H9 (cell line): Measurements from ENCODE around the gene ZNF10. TPM values are rescaled to one million over a fixed set of nuclear protein-coding genes. Genes with fewer than 3 reads are reported as not detected.
A peak's percentile ranks its signal among the peaks of the same experiment; 100 is the strongest.

Source experiments
- DNase-seq: peaks from one replicate; pipeline ENCODE4 v3.0.0-alpha.2; 2017
- H2AFZ ChIP-seq: one replicate; pipeline ENCODE4 v1.6.1; 2013; ENCODE audit warnings: mild to moderate bottlenecking, low read length, control low read depth, moderate library complexity
- H2AK5ac ChIP-seq: 2 replicates; pipeline ENCODE4 v1.6.1; 2013; ENCODE audit warnings: low read length, control low read depth, mixed read lengths; ENCODE audit not compliant: insufficient read length
- H2BK120ac ChIP-seq: one replicate; pipeline ENCODE4 v1.6.1; 2013; ENCODE audit warnings: low read depth, mild to moderate bottlenecking, low read length, control low read depth, inconsistent platforms; ENCODE audit not compliant: poor library complexity, severe bottlenecking
- H2BK12ac ChIP-seq: 2 replicates; pipeline ENCODE4 v1.6.1; 2013; ENCODE audit warnings: low read length, control low read depth, mixed read lengths, low read depth; ENCODE audit not compliant: insufficient read length
- H2BK15ac ChIP-seq: 2 replicates; pipeline ENCODE4 v1.6.1; 2013; ENCODE audit warnings: low read depth, low read length, control low read depth
- H2BK20ac ChIP-seq: one replicate; pipeline ENCODE4 v1.6.1; 2013; ENCODE audit warnings: low read depth, mild to moderate bottlenecking, low read length, control low read depth, inconsistent platforms; ENCODE audit not compliant: poor library complexity, severe bottlenecking
- H2BK5ac ChIP-seq: 2 replicates; pipeline ENCODE4 v1.6.1; 2013; ENCODE audit warnings: low read length, control low read depth, mixed read lengths; ENCODE audit not compliant: insufficient read length
- H3K14ac ChIP-seq: 2 replicates; pipeline ENCODE4 v1.6.1; 2013; ENCODE audit warnings: low read length, control low read depth; ENCODE audit not compliant: insufficient read depth
- H3K18ac ChIP-seq: 2 replicates; pipeline ENCODE4 v1.6.1; 2013; ENCODE audit warnings: low read depth, mild to moderate bottlenecking, mixed read lengths, low read length, control low read depth; ENCODE audit not compliant: insufficient read length
- H3K23ac ChIP-seq: 2 replicates; pipeline ENCODE4 v1.6.1; 2013; ENCODE audit warnings: low read length, control low read depth, mixed read lengths, low read depth; ENCODE audit not compliant: insufficient read length
- H3K23me2 ChIP-seq: 2 replicates; pipeline ENCODE4 v1.6.1; 2013; ENCODE audit warnings: low read depth, mild to moderate bottlenecking, mixed read lengths, low read length, control low read depth; ENCODE audit not compliant: insufficient read length, poor library complexity, severe bottlenecking
- H3K27ac ChIP-seq: 2 replicates; pipeline ENCODE4 v1.5.1; 2013; ENCODE audit warnings: low read length, control low read depth, mixed read lengths, low read depth; ENCODE audit not compliant: insufficient read length
- H3K27me3 ChIP-seq: 2 replicates; pipeline ENCODE4 v1.6.1; 2013; ENCODE audit warnings: low read length, control low read depth, inconsistent platforms; ENCODE audit not compliant: insufficient read depth
- H3K4ac ChIP-seq: 2 replicates; pipeline ENCODE4 v1.6.1; 2013; ENCODE audit warnings: low read depth, mild to moderate bottlenecking, control low read depth, inconsistent platforms, low read length, moderate library complexity
- H3K4me1 ChIP-seq: 2 replicates; pipeline ENCODE4 v1.6.1; 2013; ENCODE audit warnings: low read length, control low read depth, inconsistent platforms; ENCODE audit not compliant: insufficient read depth
- H3K4me2 ChIP-seq: 2 replicates; pipeline ENCODE4 v1.6.1; 2013; ENCODE audit warnings: low read length, control low read depth, mixed read lengths; ENCODE audit not compliant: insufficient read length, insufficient read depth
- H3K56ac ChIP-seq: 2 replicates; pipeline ENCODE4 v1.6.1; 2013; ENCODE audit warnings: low read depth, mild to moderate bottlenecking, mixed read lengths, low read length, control low read depth; ENCODE audit not compliant: insufficient read length
- H3K79me1 ChIP-seq: 2 replicates; pipeline ENCODE4 v1.6.1; 2013; ENCODE audit warnings: low read depth, mild to moderate bottlenecking, moderate library complexity, low read length, control low read depth, inconsistent platforms; ENCODE audit not compliant: insufficient read depth, poor library complexity, severe bottlenecking
- H3K79me2 ChIP-seq: 2 replicates; pipeline ENCODE4 v1.6.1; 2013; ENCODE audit warnings: low read length, control low read depth, inconsistent platforms; ENCODE audit not compliant: insufficient read depth
- H3K9ac ChIP-seq: 2 replicates; pipeline ENCODE4 v1.6.1; 2013; ENCODE audit warnings: low read length, control low read depth, mixed read lengths; ENCODE audit not compliant: insufficient read length; ENCODE audit errors: extremely low read depth
- H3K9me3 ChIP-seq: one replicate; pipeline ENCODE4 v1.6.1; 2013; ENCODE audit warnings: low read depth, low read length, inconsistent platforms; ENCODE audit not compliant: control insufficient read depth
- H3T11ph ChIP-seq: one replicate; pipeline ENCODE4 v1.6.1; 2013; ENCODE audit warnings: mild to moderate bottlenecking, low read length, control low read depth, inconsistent platforms
- H4K20me1 ChIP-seq: one replicate; pipeline ENCODE4 v1.6.1; 2013; ENCODE audit not compliant: control insufficient read depth, insufficient read length, insufficient read depth
- H4K5ac ChIP-seq: 2 replicates; pipeline ENCODE4 v1.6.1; 2013; ENCODE audit warnings: low read depth, mild to moderate bottlenecking, mixed read lengths, low read length, control low read depth; ENCODE audit not compliant: insufficient read length
- H4K8ac ChIP-seq: replicated peaks from 2 replicates; pipeline ENCODE4 v1.6.1; 2013; ENCODE audit warnings: low read length, control low read depth, mixed read lengths, low read depth; ENCODE audit not compliant: insufficient read length
- H4K91ac ChIP-seq: 2 replicates; pipeline ENCODE4 v1.6.1; 2013; ENCODE audit warnings: low read depth, mild to moderate bottlenecking, moderate library complexity, mixed read lengths, low read length, control low read depth; ENCODE audit not compliant: insufficient read length
- H3K27ac Mint-ChIP-seq, 3 experiments: 2 replicates in 2 of 3; 3 replicates in 1 of 3; pipeline ENCODE4 v1.8.0; 2020 to 2021; ENCODE audit warnings: mixed read lengths in 3 of 3, mild to moderate bottlenecking in 1 of 3, moderate library complexity in 1 of 3
- H3K27me3 Mint-ChIP-seq: 2 replicates; pipeline ENCODE4 v1.8.0; 2021; ENCODE audit warnings: low read depth, mild to moderate bottlenecking, moderate library complexity, mixed read lengths
- H3K36me3 Mint-ChIP-seq, 3 experiments: 2 replicates in 2 of 3; 3 replicates in 1 of 3; pipeline ENCODE4 v1.8.0; 2020 to 2021; ENCODE audit warnings: low read depth in 3 of 3, mixed read lengths in 3 of 3; ENCODE audit not compliant: insufficient read depth in 1 of 3
- H3K4me1 Mint-ChIP-seq, 2 experiments: 2 replicates each; pipeline ENCODE4 v1.8.0; 2020; ENCODE audit warnings: mixed read lengths in 2 of 2
- H3K4me3 Mint-ChIP-seq, 2 experiments: 2 replicates in 1 of 2; 3 replicates in 1 of 2; pipeline ENCODE4 v1.8.0; 2020 to 2021; ENCODE audit warnings: mild to moderate bottlenecking in 2 of 2, mixed read lengths in 2 of 2, moderate library complexity in 1 of 2
- H3K9me3 Mint-ChIP-seq, 2 experiments: 2 replicates in 1 of 2; 3 replicates in 1 of 2; pipeline ENCODE4 v1.8.0; 2020; ENCODE audit warnings: mild to moderate bottlenecking in 2 of 2, mixed read lengths in 2 of 2, moderate library complexity in 1 of 2
- CTCF ChIP-seq: fragments of 200-600 bp; sonication (generic); conservative IDR thresholded peaks from 3 replicates; pipeline ENCODE4 v1.8.0; 2021; ENCODE audit warnings: antibody characterized with exemption, mild to moderate bottlenecking
- WGBS: extraction: QIAGEN DNeasy Blood & Tissue Kit; methylation state at CpG from one replicate; pipeline ENCODE4 v1.1.7; 2013; ENCODE audit warnings: missing lambda C conversion rate, low lambda C conversion rate, mixed read lengths; ENCODE audit not compliant: insufficient read length; ENCODE audit errors: extremely low coverage; 5-methylcytosine and 5-hydroxymethylcytosine counted together
- long read RNA-seq: library from polyadenylated mRNA; unstranded; transcript quantifications from one replicate; pipeline ENCODE4 v2.0.0, GENCODE V29; 2020
- total RNA-seq: library from RNA; stranded (reverse); gene quantifications from 2 replicates; pipeline ENCODE4 v1.2.1, GENCODE V29; 2021

ZNF10 gene
- 15.3 and 17.3 TPM in 2 replicates for total RNA-seq
- long read RNA-seq, full-length matches to known transcripts, result 7 of 57 reads
- long read RNA-seq, partial matches to known transcripts, result 3 of 57 reads
- long read RNA-seq, other reads (novel, unspliced or antisense), result 47 of 57 reads

- H3T11ph ChIP-seq, result peak within 1 kb of the TSS; percentile 48
- TF ChIP-seq CTCF, result no peak
- H3K4me1 Mint-ChIP-seq, result peaks cover 8 to 11% of the 10 kb centered on the region in 2 experiments
- H4K91ac ChIP-seq, result no peak within 1 kb of the TSS
- H3K23ac ChIP-seq, result no peak within 1 kb of the TSS
- peak; percentile 98 for DNase-seq
- H3K18ac ChIP-seq, result peak within 1 kb of the TSS; percentile 97
- peak within 1 kb of the TSS; percentile 98 to 100 (median 99) for H3K27ac Mint-ChIP-seq
- peak within 1 kb of the TSS; percentile 85 for H3K4me2 ChIP-seq
- no peaks in the 10 kb centered on the region for H3K27me3 ChIP-seq
- H3K23me2 ChIP-seq, result peaks cover 4% of the 10 kb centered on the region
- H3K14ac ChIP-seq, result peak within 1 kb of the TSS; percentile 89
- peak within 1 kb of the TSS; percentile 95 for H3K9ac ChIP-seq
- H3K4me1 ChIP-seq, result no peaks in the 10 kb centered on the region
- peaks cover 66 to 80% (median 79%) of the 10 kb centered on the region in 3 experiments for H3K36me3 Mint-ChIP-seq
- H3K9me3 Mint-ChIP-seq, result peaks cover 60 to 82% of the 10 kb centered on the region in 2 experiments
- H2AFZ ChIP-seq, result no peak within 1 kb of the TSS
- H3K27ac ChIP-seq, result peak within 1 kb of the TSS; percentile 73
- no peaks in the 10 kb centered on the region; the same call in 1 of the 2 replicates for H3K27me3 Mint-ChIP-seq
- H2BK15ac ChIP-seq, result no peak within 1 kb of the TSS
- H2BK12ac ChIP-seq, result no peak within 1 kb of the TSS
- no peaks in the 10 kb centered on the region for H3K79me1 ChIP-seq
- H2BK5ac ChIP-seq, result no peak within 1 kb of the TSS
- H2AK5ac ChIP-seq, result no peak within 1 kb of the TSS
- H3K79me2 ChIP-seq, result peaks cover 3% of the 10 kb centered on the region; the same call in 1 of the 2 replicates
- H3K4me3 Mint-ChIP-seq, result peak within 1 kb of the TSS; percentile 93
- WGBS, result no CpG with 5 or more reads among the region's 87 CpGs
- no peak within 1 kb of the TSS for H2BK120ac ChIP-seq
- H4K20me1 ChIP-seq, result no peaks in the 10 kb centered on the region
- H3K4ac ChIP-seq, result no peak within 1 kb of the TSS
- H3K56ac ChIP-seq, result no peak within 1 kb of the TSS
- H2BK20ac ChIP-seq, result no peak within 1 kb of the TSS
- peak within 1 kb of the TSS; percentile 69 for H4K5ac ChIP-seq
- H4K8ac ChIP-seq, result no peak within 1 kb of the TSS
- H3K9me3 ChIP-seq, result peaks cover 37% of the 10 kb centered on the region
These were observed at the start of gene ZNF10, which contains the start of gene ZNF891 for GRCh38 chr12:133130038-133130807. TSS of gene ZNF10 (plus strand) at chr12:133130627. CDS start at chr12:133144493, 13,866 bp downstream. TSS of gene ZNF891 (minus strand) at chr12:133130274. CDS start at chr12:133121918, 8,356 bp downstream.
